Upper lobe of left lung (tissue), 4 donors: Measurements from ENCODE around the gene EIF1.

Experiments
- CTCF ChIP-seq, 6 experiments: fragments of 450-650 bp in 4 of 6; fragments of 200-600 bp in 2 of 6; sonication (generic) in 2 of 6; IDR thresholded peaks; one replicate each; pipeline ENCODE4 v1.5.1; 2016 to 2019; ENCODE audit warnings: antibody characterized with exemption in 6 of 6
- EP300 ChIP-seq, 4 donors: sonication (generic); formaldehyde crosslinking; IDR thresholded peaks; one replicate each; pipeline ENCODE4 v1.5.1; 2017; ENCODE audit warnings: antibody characterized with exemption in 4 of 4, control low read depth in 2 of 4
- POLR2A ChIP-seq, 4 donors: fragments of 450-650 bp; IDR thresholded peaks; one replicate each; pipeline ENCODE4 v1.5.1; 2016 to 2017; ENCODE audit warnings: antibody characterized with exemption in 4 of 4, mild to moderate bottlenecking in 2 of 4

- TF ChIP-seq CTCF (IDR thresholded peaks at IDR 0.05) (no peak), EP300 (IDR thresholded peaks at IDR 0.05) (no peak), POLR2A (IDR thresholded peaks at IDR 0.05) (no peak)
Measured at GRCh38 chr17:41656249-41657023, 32.2 kb upstream of the EIF1 start.
